Adrenal gland (tissue), 12 donors: ENCODE results near the gene MAGI2. TPM values are rescaled to one million over a fixed set of nuclear protein-coding genes. Genes with fewer than 3 reads are reported as not detected.

Source experiments
- DNase-seq, 7 donors: peaks; one replicate each; pipeline ENCODE4 v3.0.0-alpha.2; 2019 to 2020
- H3K27ac ChIP-seq, 5 donors: fragments of 200-600 bp; sonication (generic) in 4 of 5; 1 replicate in 3 of 5; 2 replicates in 2 of 5; pipeline versions ENCODE4 v1.5.1 to v1.8.0; 2016 to 2020; ENCODE audit warnings: mild to moderate bottlenecking in 1 of 5
- H3K27me3 ChIP-seq: fragments of 200-600 bp; 2 replicates; pipeline ENCODE4 v1.8.0; 2021
- H3K36me3 ChIP-seq, 2 donors: fragments of 200-600 bp; replicated peaks in 1 of 2; 1 replicate in 1 of 2; 2 replicates in 1 of 2; pipeline versions ENCODE4 v1.5.1 to v1.8.0; 2018 to 2022
- H3K4me1 ChIP-seq, 2 donors: fragments of 200-600 bp; replicated peaks in 1 of 2; 1 replicate in 1 of 2; 2 replicates in 1 of 2; pipeline versions ENCODE4 v1.5.1 to v1.8.0; 2018 to 2021
- H3K4me3 ChIP-seq, 4 donors: fragments of 200-600 bp; sonication (generic) in 3 of 4; one replicate each; pipeline ENCODE4 v1.5.1; 2016 to 2018
- H3K9me3 ChIP-seq, 3 donors: fragments of 200-600 bp; sonication (generic) in 1 of 3; replicated peaks in 1 of 3; 1 replicate in 2 of 3; 2 replicates in 1 of 3; pipeline versions ENCODE4 v1.5.1 to v1.8.0; 2016 to 2021
- CTCF ChIP-seq, 6 experiments: fragments of 450-650 bp in 4 of 6; fragments of 200-600 bp in 2 of 6; sonication (generic) in 1 of 6; IDR thresholded peaks; 1 replicate in 5 of 6; 2 replicates in 1 of 6; pipeline versions ENCODE4 v1.5.1 to v1.8.0; 2016 to 2021; ENCODE audit warnings: antibody characterized with exemption in 6 of 6, mild to moderate bottlenecking in 2 of 6, moderate library complexity in 1 of 6
- POLR2A ChIP-seq, 2 donors: fragments of 450-650 bp; IDR thresholded peaks; one replicate each; pipeline ENCODE4 v1.6.1; 2017; ENCODE audit warnings: antibody characterized with exemption in 2 of 2, mild to moderate bottlenecking in 2 of 2, moderate library complexity in 1 of 2
- WGBS, 4 donors: extraction: QIAGEN DNeasy Blood & Tissue Kit in 2 of 4; methylation state at CpG; one replicate each; pipeline versions ENCODE4 v1.1.5 to v1.1.7; 2013 to 2017; 5-methylcytosine and 5-hydroxymethylcytosine counted together
- intact Hi-C, 2 donors: fragments of 100-400 bp; cut with DNase I; formaldehyde crosslinking; loops; one replicate each; pipeline versions ENCODE4 v1.14.1 to v1.15.0; 2022 to 2023
- polyA plus RNA-seq, 3 donors: library from polyadenylated mRNA; stranded (reverse); fragments of 200-250 nt in 2 of 3; fragments of 350-450 nt in 1 of 3; fragmentation: Illumina TruSeq in 1 of 3; extraction: RNeasy Lipid Tissue Mini Kit (QIAGEN cat#74804) in 1 of 3; gene quantifications; one replicate each; pipeline ENCODE4 v1.2.3, GENCODE V29; 2013 to 2014
- total RNA-seq, 9 donors: library from RNA; depleted of rRNA in 4 of 9; stranded (reverse); fragments of >200 nt in 4 of 9; fragments of 120-200 nt in 1 of 9; fragmentation: NEBNext Ultra II Directional in 1 of 9; extraction: Animal tissue kit (Norgen Biotek cat#: 25700) in 1 of 9; gene quantifications; one replicate each; pipeline versions ENCODE4 v1.1.0 to v1.2.4, GENCODE V29; 2013 to 2023
- donor health status: healthy with polysubstance abuse.
- donor health status: Bipolar disorder and iron deficiency.
- donor health status: DM: yes; HTN: yes; CAD: no.
- donor health status: DM: no; HTN: no; CAD: no.
- donor health status: DM: no; HTN: no; CAD: no.
- donor health status: DM: yes; HTN: yes; CAD: no.

MAGI2 gene
- total and polyA plus RNA-seq, 12 donors, result 3.2 to 37.1 (median 17.1) TPM

GRCh38 chr7:78047800-78048199 lies 1405.7 kb downstream of the MAGI2 start:
- no peak for DNase-seq
- TF ChIP-seq CTCF (IDR thresholded peaks at IDR 0.05) (no peak), POLR2A (IDR thresholded peaks at IDR 0.05) (no peak)
- intact Hi-C loops, result no loop called here
- Histone ChIP-seq H3K9me3 (no peaks in the 10 kb centered on the region), H3K27me3 (no peaks in the 10 kb centered on the region), H3K4me3 (no peak overlapping the region), H3K27ac (no peak overlapping the region), H3K36me3 (no peaks in the 10 kb centered on the region), H3K4me1 (no peaks in the 10 kb centered on the region)
- 74 to 91% (median 83%) methylated on average over 3 of the region's 3 CpGs for WGBS, 4 donors

GRCh38 chr7:78043159-78043558 lies 1410.3 kb downstream of the MAGI2 start:
- H3K4me3 ChIP-seq, result no peak overlapping the region
- intact Hi-C loops, result no loop called here

GRCh38 chr7:78041423-78041822 lies 1412.0 kb downstream of the MAGI2 start:
- no peaks in the 10 kb centered on the region for H3K4me1 ChIP-seq
- TF ChIP-seq CTCF (IDR thresholded peaks at IDR 0.05) (no peak), POLR2A (IDR thresholded peaks at IDR 0.05) (no peak)
- DNase-seq, result no peak
- H3K9me3 ChIP-seq, result no peaks in the 10 kb centered on the region
- WGBS, 4 donors, result 93 to 99% (median 96%) methylated on average over 3 of the region's 3 CpGs
- no peak overlapping the region for H3K27ac ChIP-seq
- H3K36me3 ChIP-seq, result no peaks in the 10 kb centered on the region
- H3K27me3 ChIP-seq, result no peaks in the 10 kb centered on the region
- intact Hi-C loops, result no loop called here
- no peak overlapping the region for H3K4me3 ChIP-seq

More at GRCh38 chr7:78043159-78043558, 1410.3 kb downstream of the MAGI2 start:
- Histone ChIP-seq H3K9me3 (no peaks in the 10 kb centered on the region), H3K36me3 (no peaks in the 10 kb centered on the region), H3K4me1 (no peaks in the 10 kb centered on the region), H3K27me3 (no peaks in the 10 kb centered on the region), H3K27ac (no peak overlapping the region)
- WGBS, 4 donors, result 88 to 98% (median 94%) methylated on average over 2 of the region's 2 CpGs
- TF ChIP-seq POLR2A (IDR thresholded peaks at IDR 0.05), result no peak
- no peak for TF ChIP-seq CTCF (IDR thresholded peaks at IDR 0.05)
- no peak for DNase-seq

GRCh38 chr7:78039790-78040776 lies 1413.4 kb downstream of the MAGI2 start:
- DNase-seq, result peak in 4 of 7 donors; percentile 15 to 53 (median 28)
- Histone ChIP-seq H3K4me3 (no peak overlapping the region), H3K9me3 (no peaks in the 10 kb centered on the region), H3K4me1 (no peaks in the 10 kb centered on the region), H3K27ac (no peak overlapping the region), H3K36me3 (no peaks in the 10 kb centered on the region), H3K27me3 (no peaks in the 10 kb centered on the region)
- TF ChIP-seq POLR2A (IDR thresholded peaks at IDR 0.05), result no peak
- peak; percentile 30 to 63 (median 41) for TF ChIP-seq CTCF (IDR thresholded peaks at IDR 0.05)
- 50 to 67% (median 56%) methylated on average over 26 to 40 of the region's 40 CpGs for WGBS, 4 donors
- intact Hi-C loops, result no loop called here
